Endothelial cell of umbilical vein (primary cell): ENCODE results near the gene GALNT13. TPM values are rescaled to one million over a fixed set of nuclear protein-coding genes. Genes with fewer than 3 reads are reported as not detected.

Experiments used
- BruUV-seq: library from RNA; stranded (reverse); fragments of 400-500 nt; replicated peaks from 2 replicates; lab custom pipeline; 2021; lab: Mats Ljungman, UMichigan
- CTCF ChIA-PET: fragments of 300-600, 350-600 bp; sonication (Branson Sonifier 250); formaldehyde crosslinking; loops from one replicate; lab custom pipeline; 2021; ENCODE audit warnings: antibody characterized with exemption, inconsistent platforms; lab: Charles Lee
- POLR2A ChIA-PET: fragments of 300-600, 350-600 bp; sonication (Branson Sonifier 250); formaldehyde crosslinking; loops from one replicate; lab custom pipeline; 2021; ENCODE audit warnings: antibody characterized with exemption, inconsistent platforms; lab: Charles Lee
- DNase-seq: peaks from one replicate; pipeline ENCODE4 v3.0.0-alpha.2; 2011; ENCODE audit warnings: low read depth, low spot score
- FAIRE-seq: peaks from 2 replicates; lab custom pipeline; 2011; peaks lifted over from hg19 to GRCh38; lab: Jason Lieb, UNC
- H2AFZ ChIP-seq: 2 replicates; pipeline ENCODE4 v1.6.0; 2012; ENCODE audit warnings: low read depth, low read length, control low read depth, inconsistent platforms
- H3K27ac ChIP-seq: 2 replicates; pipeline ENCODE4 v1.5.1; 2011; ENCODE audit warnings: low read depth, mild to moderate bottlenecking, control low read depth, low read length, moderate library complexity; ENCODE audit not compliant: insufficient read depth
- H3K27me3 ChIP-seq, 2 experiments: 2 replicates each; pipeline versions ENCODE4 v1.6.0 to v1.6.1; 2011; ENCODE audit warnings: low read length in 2 of 2, mixed read lengths in 1 of 2; ENCODE audit not compliant: control insufficient read depth in 2 of 2, insufficient read depth in 2 of 2
- H3K36me3 ChIP-seq, 2 experiments: 2 replicates in 1 of 2; 3 replicates in 1 of 2; pipeline ENCODE4 v1.5.1; 2011; ENCODE audit warnings: low read length in 2 of 2, mild to moderate bottlenecking in 1 of 2, moderate library complexity in 1 of 2; ENCODE audit not compliant: control insufficient read depth in 2 of 2, insufficient read depth in 2 of 2; ENCODE audit errors: extremely low read depth in 1 of 2
- H3K4me1 ChIP-seq: 3 replicates; pipeline ENCODE4 v1.5.1; 2011; ENCODE audit warnings: mild to moderate bottlenecking, low read length; ENCODE audit not compliant: control insufficient read depth, insufficient read depth; ENCODE audit errors: extremely low read depth
- H3K4me2 ChIP-seq: 2 replicates; pipeline ENCODE4 v1.6.1; 2011; ENCODE audit warnings: low read length, control low read depth, mixed read lengths; ENCODE audit not compliant: insufficient read depth
- H3K4me3 ChIP-seq, 3 experiments: fragments of 200-600 bp in 1 of 3; sonication (generic), shearing (Covaris generic) in 1 of 3; replicated peaks in 1 of 3; 2 replicates each; pipeline ENCODE4 v1.5.1; 2011 to 2016; ENCODE audit warnings: control low read depth in 3 of 3, low read length in 3 of 3, mild to moderate bottlenecking in 2 of 3, inconsistent platforms in 1 of 3, low read depth in 1 of 3, moderate library complexity in 1 of 3; ENCODE audit not compliant: insufficient read depth in 1 of 3
- H3K79me2 ChIP-seq: 2 replicates; pipeline ENCODE4 v1.6.0; 2012; ENCODE audit warnings: low read length, inconsistent platforms; ENCODE audit not compliant: control insufficient read depth, insufficient read depth
- H3K9ac ChIP-seq: replicated peaks from 2 replicates; pipeline ENCODE3; 2011; ENCODE audit warnings: low read length, control low read depth; ENCODE audit not compliant: insufficient read depth; ENCODE audit errors: extremely low read depth
- H3K9me1 ChIP-seq: replicated peaks from 3 replicates; pipeline ENCODE4 v1.6.0; 2011; ENCODE audit warnings: mild to moderate bottlenecking, low read length; ENCODE audit not compliant: control insufficient read depth, insufficient read depth; ENCODE audit errors: extremely low read depth
- H3K9me3 ChIP-seq: replicated peaks from 2 replicates; pipeline ENCODE4 v1.5.1; 2012; ENCODE audit warnings: low read length, inconsistent platforms; ENCODE audit not compliant: control insufficient read depth, insufficient read depth
- H4K20me1 ChIP-seq: replicated peaks from 2 replicates; pipeline ENCODE3; 2011; ENCODE audit warnings: mild to moderate bottlenecking, low read length; ENCODE audit not compliant: control insufficient read depth, insufficient read depth; ENCODE audit errors: extremely low read depth
- EZH2 ChIP-seq: IDR thresholded peaks from 2 replicates; pipeline ENCODE4 v1.6.1; 2012; ENCODE audit warnings: borderline replicate concordance, low read depth, mild to moderate bottlenecking, moderate library complexity, low read length, inconsistent platforms; ENCODE audit not compliant: severe bottlenecking
- FOS ChIP-seq: IDR thresholded peaks from 2 replicates; pipeline ENCODE4 v1.6.1; 2011; ENCODE audit warnings: mild to moderate bottlenecking, low read length, moderate library complexity, borderline replicate concordance; ENCODE audit not compliant: insufficient read depth
- JUN ChIP-seq: IDR thresholded peaks from 2 replicates; pipeline ENCODE4 v1.6.1; 2011; ENCODE audit warnings: borderline replicate concordance, low read depth; ENCODE audit not compliant: insufficient read length, insufficient read depth
- MAX ChIP-seq: IDR thresholded peaks from 2 replicates; pipeline ENCODE4 v1.6.1; 2011; ENCODE audit not compliant: insufficient read depth, insufficient read length
- MYC ChIP-seq: IDR thresholded peaks from one replicate; pipeline ENCODE4 v1.6.1; 2011; ENCODE audit warnings: mild to moderate bottlenecking, low read depth, low read length
- POLR2A ChIP-seq: IDR thresholded peaks from 2 replicates; pipeline ENCODE4 v1.6.1; 2012; ENCODE audit warnings: low read depth, mild to moderate bottlenecking, control low read depth, low read length
- dilution Hi-C: fragments of 300-500 bp; cut with MboI; formaldehyde crosslinking; loops from one replicate; pipeline ENCODE4 v1.15.0; 2019; ENCODE audit warnings: low sequenced_read_pairs; ENCODE audit not compliant: extremely low pct_ligation_motif_present
- intact Hi-C: fragments of 100-400 bp; cut with micrococcal nuclease; formaldehyde crosslinking; loops from one replicate; pipeline ENCODE4 v1.10.0; 2022
- polyA plus RNA-seq, 4 experiments: library from polyadenylated mRNA; depleted of rRNA in 3 of 4; stranded (reverse) in 3 of 4; unstranded in 1 of 4; fragments of >200 nt; gene quantifications; 2 replicates each; pipeline versions ENCODE4 v1.2.1 to v1.2.3, GENCODE V29; 2011 to 2012; ENCODE audit warnings: missing spikeins in 1 of 4
- total RNA-seq: library from RNA; stranded (reverse); gene quantifications from 2 replicates; pipeline ENCODE4 v1.2.3, GENCODE V29; 2021

The GALNT13 gene
- total and polyA plus RNA-seq, 2 donors (not counting 3 experiments of a cell fraction or from before 2014, with no cell fraction given) = 0.06 TPM; not detected in 1

- CTCF ChIA-PET = no interaction called here
- H4K20me1 ChIP-seq = no peaks in the 10 kb centered on the region
- no peak overlapping the region for H3K9ac ChIP-seq
- no TSS peak for BruUV-seq
- H3K27ac ChIP-seq = no peak overlapping the region
- H3K4me1 ChIP-seq = no peaks in the 10 kb centered on the region
- no peak overlapping the region for H2AFZ ChIP-seq
- no peak for DNase-seq
- H3K36me3 ChIP-seq = no peaks in the 10 kb centered on the region
- TF ChIP-seq EZH2 (no peak), POLR2A (no peak)
- H3K9me1 ChIP-seq = no peaks in the 10 kb centered on the region
- dilution Hi-C loops = no loop called here
- POLR2A ChIA-PET = no interaction called here
- intact Hi-C loops = no loop called here
- H3K27me3 ChIP-seq = no peaks in the 10 kb centered on the region
- no peak overlapping the region for H3K4me2 ChIP-seq
- no peak overlapping the region for H3K4me3 ChIP-seq
- no peak for FAIRE-seq
- H3K79me2 ChIP-seq = no peaks in the 10 kb centered on the region
- H3K9me3 ChIP-seq = no peaks in the 10 kb centered on the region
Observed at GRCh38 chr2:154361276-154361675, 489.6 kb downstream of the GALNT13 start.

- H4K20me1 ChIP-seq = no peaks in the 10 kb centered on the region
- intact Hi-C loops = no loop called here
- FAIRE-seq = no peak
Observed at GRCh38 chr2:154368153-154368552, 496.4 kb downstream of the GALNT13 start.

More at GRCh38 chr2:154368153-154368552, 496.4 kb downstream of the GALNT13 start:
- POLR2A ChIA-PET = no interaction called here
- Histone ChIP-seq H3K36me3 (no peaks in the 10 kb centered on the region), H3K9ac (no peak overlapping the region), H3K4me1 (no peaks in the 10 kb centered on the region), H3K4me3 (no peak overlapping the region), H3K4me2 (no peak overlapping the region), H2AFZ (no peak overlapping the region), H3K27ac (no peak overlapping the region), H3K27me3 (no peaks in the 10 kb centered on the region), H3K9me3 (no peaks in the 10 kb centered on the region), H3K79me2 (no peaks in the 10 kb centered on the region), H3K9me1 (no peaks in the 10 kb centered on the region)
- CTCF ChIA-PET = interaction anchor here (1.8 kb wide), 1 partner anchor 16 kb away, joined by 4 read pairs; no protein-coding TSS in a partner anchor
- no TSS peak for BruUV-seq
- TF ChIP-seq MAX (no peak), FOS (no peak), EZH2 (no peak), JUN (no peak), MYC (no peak)
- dilution Hi-C loops = no loop called here
- DNase-seq = no peak
